ENCODE results near the gene IL18BP. TPM values are rescaled to one million over a fixed set of nuclear protein-coding genes. Genes with fewer than 3 reads are reported as not detected.

Gene IL18BP
- total RNA-seq, 1 experiment from 2014 or later, result 12.4 TPM

DNA sequence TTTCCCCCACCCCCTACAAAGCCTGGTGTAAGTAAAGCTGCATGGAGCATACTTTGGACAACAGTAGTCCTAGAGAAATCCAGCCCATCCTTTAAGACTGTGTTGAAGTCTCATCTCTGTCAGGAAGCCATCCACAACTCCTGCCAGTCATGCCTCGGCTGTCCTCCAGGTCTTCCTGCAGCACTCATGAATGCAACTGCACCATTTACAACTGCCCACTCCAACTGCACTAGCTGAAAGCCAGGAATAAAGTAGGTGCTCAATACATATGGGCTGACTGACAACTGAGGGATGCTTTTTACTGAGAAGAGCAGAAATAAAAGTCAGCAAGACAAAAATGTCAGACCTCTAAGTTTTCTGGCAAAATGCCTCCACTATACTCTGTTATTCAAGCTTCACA is 27.4 kb downstream of the IL18BP start:
- Mint-ChIP-seq H3K36me3 (ENCODE audit: insufficient read depth, unreplicated experiment) (peaks cover 25% of the 10 kb centered on the region), H3K27me3 (ENCODE audit: unreplicated experiment) (no peaks in the 10 kb centered on the region), H3K27ac (ENCODE audit: unreplicated experiment) (no peak overlapping the region), H3K4me3 (ENCODE audit: low read depth, unreplicated experiment) (no peak overlapping the region), H3K4me1 (ENCODE audit: low read depth, unreplicated experiment) (peaks cover 8% of the 10 kb centered on the region), H3K9me3 (ENCODE audit: low read depth, unreplicated experiment) (no peaks in the 10 kb centered on the region)
- BruUV-seq (replicated peaks), result no TSS peak
- TF ChIP-seq, protein P1, sequence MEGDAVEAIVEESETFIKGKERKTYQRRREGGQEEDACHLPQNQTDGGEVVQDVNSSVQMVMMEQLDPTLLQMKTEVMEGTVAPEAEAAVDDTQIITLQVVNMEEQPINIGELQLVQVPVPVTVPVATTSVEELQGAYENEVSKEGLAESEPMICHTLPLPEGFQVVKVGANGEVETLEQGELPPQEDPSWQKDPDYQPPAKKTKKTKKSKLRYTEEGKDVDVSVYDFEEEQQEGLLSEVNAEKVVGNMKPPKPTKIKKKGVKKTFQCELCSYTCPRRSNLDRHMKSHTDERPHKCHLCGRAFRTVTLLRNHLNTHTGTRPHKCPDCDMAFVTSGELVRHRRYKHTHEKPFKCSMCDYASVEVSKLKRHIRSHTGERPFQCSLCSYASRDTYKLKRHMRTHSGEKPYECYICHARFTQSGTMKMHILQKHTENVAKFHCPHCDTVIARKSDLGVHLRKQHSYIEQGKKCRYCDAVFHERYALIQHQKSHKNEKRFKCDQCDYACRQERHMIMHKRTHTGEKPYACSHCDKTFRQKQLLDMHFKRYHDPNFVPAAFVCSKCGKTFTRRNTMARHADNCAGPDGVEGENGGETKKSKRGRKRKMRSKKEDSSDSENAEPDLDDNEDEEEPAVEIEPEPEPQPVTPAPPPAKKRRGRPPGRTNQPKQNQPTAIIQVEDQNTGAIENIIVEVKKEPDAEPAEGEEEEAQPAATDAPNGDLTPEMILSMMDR (IDR thresholded peaks at IDR 0.05; ENCODE audit: unreplicated experiment), result no peak
- no peak for DNase-seq
- intact Hi-C loops (cut with micrococcal nuclease; ENCODE audit: unreplicated experiment), result loop anchor here (5.0 kb wide), 3 partner anchors 156 to 406 kb away; partner anchors contain the start of gene CLPB
- CTCF ChIA-PET, result interaction anchor here (0.5 to 2.1 kb wide), 5 partner anchors 31 to 405 kb away, joined by 3 to 30 read pairs (median 5); no protein-coding TSS in a partner anchor

DNA sequence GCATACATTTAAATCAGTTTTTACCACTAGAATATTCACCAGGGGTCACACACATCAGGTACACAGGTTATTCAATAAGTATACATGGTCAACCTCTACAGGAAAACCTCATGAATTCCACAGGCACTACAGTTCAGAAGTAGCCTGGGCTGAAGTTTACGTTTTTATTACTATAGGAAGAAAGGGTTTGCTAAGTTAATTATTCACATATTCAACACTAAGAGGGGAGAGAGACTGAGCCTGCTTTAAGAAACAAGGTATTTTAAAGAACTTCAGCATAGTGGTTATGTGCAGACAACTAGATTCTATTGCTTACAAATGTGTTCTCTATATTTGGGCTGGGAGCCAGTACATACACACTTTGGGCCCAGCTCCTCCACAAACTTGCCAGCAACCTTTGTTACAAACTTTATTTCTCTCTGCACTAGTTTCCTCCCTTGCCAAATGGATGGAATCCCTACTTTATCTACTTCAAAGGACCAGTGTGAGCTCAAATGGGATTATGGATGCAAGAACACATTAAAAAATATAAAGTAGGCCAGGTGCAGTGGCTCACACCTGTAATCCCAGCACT is 31.9 kb downstream of the IL18BP start:
- BruUV-seq (replicated peaks), result no TSS peak
- TF ChIP-seq, protein P1 (IDR thresholded peaks at IDR 0.05; ENCODE audit: unreplicated experiment), result no peak
- no peaks in the 10 kb centered on the region for H3K9me3 Mint-ChIP-seq (ENCODE audit: low read depth, unreplicated experiment)
- DNase-seq, result no peak
- no peak overlapping the region for H3K4me3 Mint-ChIP-seq (ENCODE audit: low read depth, unreplicated experiment)
- H3K36me3 Mint-ChIP-seq (ENCODE audit: insufficient read depth, unreplicated experiment), result peaks cover 20% of the 10 kb centered on the region
- CTCF ChIA-PET, result interaction anchor here (1.0 kb wide), 1 partner anchor 8 kb away, joined by 3 read pairs; no protein-coding TSS in a partner anchor
- no peaks in the 10 kb centered on the region for H3K27me3 Mint-ChIP-seq (ENCODE audit: unreplicated experiment)
- intact Hi-C loops (cut with micrococcal nuclease; ENCODE audit: unreplicated experiment), result loop anchor here (2.0 kb wide), 1 partner anchor 48 kb away; no protein-coding TSS in a partner anchor
- peaks cover 2% of the 10 kb centered on the region for H3K4me1 Mint-ChIP-seq (ENCODE audit: low read depth, unreplicated experiment)
- H3K27ac Mint-ChIP-seq (ENCODE audit: unreplicated experiment), result no peak overlapping the region

DNA sequence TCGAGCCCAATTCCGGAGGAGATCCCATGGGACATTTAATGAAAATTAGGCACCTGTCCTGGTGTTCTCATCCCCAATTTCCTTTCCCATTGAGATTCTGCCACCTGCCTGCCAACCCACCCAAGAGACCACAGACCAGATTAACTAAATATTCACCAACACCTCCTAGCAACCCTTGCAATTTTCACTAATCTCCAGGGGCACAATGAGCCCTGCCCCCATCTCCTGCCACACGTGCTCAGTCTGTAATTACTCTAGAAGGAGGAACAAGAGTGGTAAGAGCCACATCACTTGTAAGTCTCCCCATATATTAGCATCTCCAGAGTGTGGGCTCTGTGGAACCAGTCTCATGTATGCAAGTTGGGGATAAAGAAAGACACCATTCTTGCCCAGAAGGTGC is 38.0 kb downstream of the IL18BP start:
- Mint-ChIP-seq H3K27me3 (ENCODE audit: unreplicated experiment) (no peaks in the 10 kb centered on the region), H3K27ac (ENCODE audit: unreplicated experiment) (no peak overlapping the region), H3K4me1 (ENCODE audit: low read depth, unreplicated experiment) (peaks cover 10% of the 10 kb centered on the region), H3K9me3 (ENCODE audit: low read depth, unreplicated experiment) (no peaks in the 10 kb centered on the region), H3K4me3 (ENCODE audit: low read depth, unreplicated experiment) (no peak overlapping the region), H3K36me3 (ENCODE audit: insufficient read depth, unreplicated experiment) (peaks cover 19% of the 10 kb centered on the region)
- TF ChIP-seq, protein P1 (IDR thresholded peaks at IDR 0.05; ENCODE audit: unreplicated experiment), result no peak
- BruUV-seq (replicated peaks), result no TSS peak
- intact Hi-C loops (cut with micrococcal nuclease; ENCODE audit: unreplicated experiment), result no loop called here
- CTCF ChIA-PET, result no interaction called here
- DNase-seq, result no peak

DNA sequence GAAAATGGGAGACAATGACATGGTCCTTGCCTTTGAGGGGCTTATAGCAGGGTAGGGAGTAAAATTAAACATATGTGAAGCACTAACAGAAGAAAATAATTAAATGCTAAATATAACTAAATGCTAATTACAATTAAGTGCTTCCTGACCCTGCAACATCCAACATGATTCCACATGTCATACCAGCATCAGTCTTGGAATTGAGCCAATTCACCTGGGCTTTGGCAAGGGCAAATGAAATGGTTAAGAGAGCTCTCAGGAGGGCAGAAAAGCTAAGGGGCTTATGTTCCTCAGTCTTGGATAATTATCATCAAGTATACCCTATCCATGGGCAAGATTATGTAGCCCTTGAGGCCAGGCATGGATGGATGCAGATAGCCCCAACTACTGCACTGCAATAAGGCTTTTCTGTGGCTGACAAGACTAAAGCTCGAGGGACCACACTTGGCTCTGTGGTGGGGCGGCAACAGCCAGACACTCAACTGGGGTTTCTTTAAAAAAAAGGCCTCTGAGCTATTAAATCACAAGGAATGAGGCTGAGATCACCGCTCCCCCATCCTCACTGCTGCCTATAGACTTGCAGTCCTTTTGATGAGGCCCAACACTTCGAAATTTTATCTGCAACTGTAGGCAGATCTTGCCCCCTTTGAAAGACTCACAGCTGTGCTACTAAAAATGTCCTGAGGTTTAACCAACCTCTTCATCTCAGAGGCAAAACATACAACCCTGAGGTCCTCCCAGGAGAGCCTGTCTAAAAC is 39.0 kb downstream of the IL18BP start:
- peaks cover 19% of the 10 kb centered on the region for H3K36me3 Mint-ChIP-seq (ENCODE audit: insufficient read depth, unreplicated experiment)

More for the DNA sequence above, 39.0 kb downstream of the IL18BP start:
- intact Hi-C loops (cut with micrococcal nuclease; ENCODE audit: unreplicated experiment), result no loop called here
- H3K9me3 Mint-ChIP-seq (ENCODE audit: low read depth, unreplicated experiment), result no peaks in the 10 kb centered on the region
- H3K27me3 Mint-ChIP-seq (ENCODE audit: unreplicated experiment), result no peaks in the 10 kb centered on the region
- peaks cover 21% of the 10 kb centered on the region for H3K4me1 Mint-ChIP-seq (ENCODE audit: low read depth, unreplicated experiment)
- no TSS peak for BruUV-seq (replicated peaks)
- no peak for DNase-seq
- no peak overlapping the region for H3K27ac Mint-ChIP-seq (ENCODE audit: unreplicated experiment)
- CTCF ChIA-PET, result no interaction called here
- H3K4me3 Mint-ChIP-seq (ENCODE audit: low read depth, unreplicated experiment), result no peak overlapping the region
- TF ChIP-seq, protein P1 (IDR thresholded peaks at IDR 0.05; ENCODE audit: unreplicated experiment), result no peak

Data from Calu3 (cell line).